Measurements from ENCODE around the gene PPARG.
"Not testable (repeated sequence)": the region's sequence is repeated elsewhere in the genome, so short reads cannot be mapped to it uniquely, and the experiment has no call there.

PPARG gene

GRCh38 chr3:12383218-12383617, 94.3 kb downstream of the PPARG start:
- no peak for DNase-seq

- DNase-seq, result no peak
Measured at GRCh38 chr3:12384451-12385233, 95.8 kb downstream of the PPARG start.

GRCh38 chr3:12386514-12387291, 97.8 kb downstream of the PPARG start:
- DNase-seq, result not testable (repeated sequence)

- DNase-seq, result no peak
Measured at GRCh38 chr3:12388185-12388584, 99.3 kb downstream of the PPARG start.

GRCh38 chr3:12392101-12392878, 103.4 kb downstream of the PPARG start:
- no peak for DNase-seq

- no peak for DNase-seq
Measured at GRCh38 chr3:12393894-12394293, 105.0 kb downstream of the PPARG start.

GRCh38 chr3:12394569-12395271, 105.8 kb downstream of the PPARG start:
- no peak for DNase-seq

- no peak for DNase-seq
Measured at GRCh38 chr3:12395349-12396012, 106.6 kb downstream of the PPARG start.

- no peak for DNase-seq
Measured at GRCh38 chr3:12396471-12396870, 107.6 kb downstream of the PPARG start.

- DNase-seq, result no peak
Measured at GRCh38 chr3:12399226-12399625, 110.4 kb downstream of the PPARG start.

- DNase-seq, result no peak
Measured at GRCh38 chr3:12400616-12401194, 111.8 kb downstream of the PPARG start.

- DNase-seq, result no peak
Measured at GRCh38 chr3:12401208-12401607, 112.3 kb downstream of the PPARG start.

GRCh38 chr3:12405432-12406272, 116.8 kb downstream of the PPARG start:
- no peak for DNase-seq

- DNase-seq, result no peak
Measured at GRCh38 chr3:12408984-12409683, 120.3 kb downstream of the PPARG start.

GRCh38 chr3:12409684-12410596, 121.1 kb downstream of the PPARG start:
- DNase-seq, result no peak

- DNase-seq, result no peak
Measured at GRCh38 chr3:12413721-12414255, 124.9 kb downstream of the PPARG start.

GRCh38 chr3:12415014-12415680, 126.3 kb downstream of the PPARG start:
- DNase-seq, result no peak

GRCh38 chr3:12416731-12417130, 127.9 kb downstream of the PPARG start:
- DNase-seq, result no peak

All from NCI-H2227 treated with DMSO at 0.1 percent for 48 hours (cell line).